Rectal smooth muscle tissue (tissue), 1 donor: ENCODE data around the gene CCDC183.
"Not testable (repeated sequence)": the region's sequence is repeated elsewhere in the genome, so short reads cannot be mapped to it uniquely, and the experiment has no call there.

Source experiments
- H3K27ac ChIP-seq: one replicate; pipeline ENCODE4 v1.7.0; 2013; ENCODE audit warnings: low read depth, low read length, inconsistent platforms
- H3K27me3 ChIP-seq: one replicate; pipeline ENCODE4 v1.7.0; 2013; ENCODE audit warnings: low read length; ENCODE audit not compliant: control insufficient read depth, insufficient read depth
- H3K36me3 ChIP-seq: one replicate; pipeline ENCODE4 v1.7.0; 2013; ENCODE audit warnings: low read length; ENCODE audit not compliant: control insufficient read depth, insufficient read depth
- H3K4me1 ChIP-seq: one replicate; pipeline ENCODE4 v1.7.0; 2013; ENCODE audit warnings: low read length; ENCODE audit not compliant: control insufficient read depth, insufficient read depth
- H3K4me3 ChIP-seq: one replicate; pipeline ENCODE4 v1.7.0; 2013; ENCODE audit warnings: low read length
- H3K9ac ChIP-seq: one replicate; pipeline ENCODE4 v1.7.0; 2013; ENCODE audit warnings: low read length

CCDC183 gene

GRCh38 chr9:136755302-136756133 lies 40.6 kb upstream of the CCDC183 start:
- H3K9ac ChIP-seq, H3K4me1 ChIP-seq, H3K27me3 ChIP-seq, H3K4me3 ChIP-seq, H3K36me3 ChIP-seq, H3K27ac ChIP-seq: not testable (repeated sequence)

DNA sequence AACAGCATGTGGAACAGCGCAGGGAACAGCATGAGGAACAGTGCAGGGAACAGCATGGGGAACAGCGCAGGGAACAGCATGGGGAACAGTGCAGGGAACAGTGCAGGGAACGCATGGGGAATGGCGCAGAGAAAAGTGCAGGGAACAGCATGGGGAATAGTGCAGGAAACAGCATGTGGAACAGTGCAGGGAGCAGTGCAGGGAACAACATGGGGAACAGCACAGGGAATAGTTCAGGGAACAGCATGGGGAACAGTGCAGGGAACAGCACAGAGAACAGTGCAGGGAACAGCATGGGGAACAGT lies 40.1 kb upstream of the CCDC183 start:
- no peak overlapping the region for H3K27ac ChIP-seq
- H3K27me3 ChIP-seq: peaks cover 8% of the 10 kb centered on the region
- no peaks in the 10 kb centered on the region for H3K36me3 ChIP-seq
- H3K4me3 ChIP-seq: no peak overlapping the region
- no peaks in the 10 kb centered on the region for H3K4me1 ChIP-seq
- H3K9ac ChIP-seq: no peak overlapping the region

DNA sequence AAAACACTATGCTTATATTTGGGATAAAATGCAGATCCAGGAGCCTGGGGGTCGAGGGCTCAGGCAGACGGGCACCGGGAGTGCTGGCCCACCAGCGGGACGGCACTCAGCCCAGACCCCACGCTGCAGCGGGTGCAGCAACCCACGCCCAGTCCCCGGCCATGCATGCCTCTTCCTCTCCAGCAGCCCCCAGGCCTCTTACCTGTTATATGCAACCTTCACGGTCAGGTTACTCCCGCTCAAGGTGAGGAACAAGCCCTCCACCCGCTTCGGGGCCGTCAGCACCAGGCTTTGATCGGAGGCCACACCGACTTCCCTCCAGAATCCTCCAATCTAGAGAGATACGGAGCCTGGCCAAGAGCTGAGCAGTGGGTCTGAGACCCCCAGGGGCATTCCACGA lies 39.3 kb upstream of the CCDC183 start:
- Histone ChIP-seq H3K4me1 (no peaks in the 10 kb centered on the region), H3K27ac (no peak overlapping the region), H3K36me3 (no peaks in the 10 kb centered on the region), H3K9ac (no peak overlapping the region), H3K27me3 (peaks cover 8% of the 10 kb centered on the region), H3K4me3 (no peak overlapping the region)

DNA sequence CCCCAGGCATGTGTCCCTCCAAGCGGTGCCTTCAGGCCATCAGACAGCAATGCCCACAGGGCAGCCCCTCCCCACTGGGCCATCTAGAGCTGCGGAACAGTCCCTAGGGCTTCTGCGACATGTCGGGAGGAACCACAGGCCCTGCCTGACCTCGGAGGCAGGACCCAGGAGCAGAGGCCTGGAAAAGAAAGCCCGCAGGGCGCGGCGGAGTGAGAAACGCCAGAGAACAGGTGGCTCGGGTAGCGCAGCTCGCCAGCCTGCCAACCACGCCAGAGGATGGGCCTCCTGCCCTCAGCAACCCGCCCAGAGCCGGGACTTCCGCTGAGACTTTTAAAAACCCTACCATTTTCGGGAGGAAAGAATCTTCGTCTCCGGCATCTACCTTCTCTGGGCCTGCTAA lies 38.8 kb upstream of the CCDC183 start:
- H3K27me3 ChIP-seq: peaks cover 8% of the 10 kb centered on the region
- no peak overlapping the region for H3K9ac ChIP-seq
- no peak overlapping the region for H3K4me3 ChIP-seq
- no peak overlapping the region for H3K27ac ChIP-seq
- no peaks in the 10 kb centered on the region for H3K36me3 ChIP-seq
- no peaks in the 10 kb centered on the region for H3K4me1 ChIP-seq

DNA sequence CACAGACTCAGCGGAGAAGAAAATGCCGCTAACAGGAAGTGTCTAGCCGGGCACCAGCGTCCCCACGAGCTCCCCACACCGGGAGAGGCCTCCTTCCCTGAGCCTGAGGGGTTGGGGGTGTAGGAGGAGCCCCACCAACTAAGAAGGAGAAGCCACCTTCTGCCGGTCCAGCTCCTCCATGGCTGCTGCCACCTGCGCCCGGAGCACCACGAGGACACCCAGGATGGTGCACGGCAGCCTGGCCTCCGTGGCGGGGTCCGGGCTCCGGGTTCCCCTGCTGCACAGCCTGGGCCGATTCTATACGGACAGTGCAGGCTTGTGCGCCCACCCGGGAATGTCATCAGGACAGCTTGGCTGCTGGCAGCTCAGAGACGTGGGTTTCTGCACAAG lies 38.4 kb upstream of the CCDC183 start:
- no peaks in the 10 kb centered on the region for H3K36me3 ChIP-seq
- H3K27ac ChIP-seq: no peak overlapping the region
- peaks cover 8% of the 10 kb centered on the region for H3K27me3 ChIP-seq
- no peak overlapping the region for H3K9ac ChIP-seq
- H3K4me1 ChIP-seq: no peaks in the 10 kb centered on the region
- no peak overlapping the region for H3K4me3 ChIP-seq

DNA sequence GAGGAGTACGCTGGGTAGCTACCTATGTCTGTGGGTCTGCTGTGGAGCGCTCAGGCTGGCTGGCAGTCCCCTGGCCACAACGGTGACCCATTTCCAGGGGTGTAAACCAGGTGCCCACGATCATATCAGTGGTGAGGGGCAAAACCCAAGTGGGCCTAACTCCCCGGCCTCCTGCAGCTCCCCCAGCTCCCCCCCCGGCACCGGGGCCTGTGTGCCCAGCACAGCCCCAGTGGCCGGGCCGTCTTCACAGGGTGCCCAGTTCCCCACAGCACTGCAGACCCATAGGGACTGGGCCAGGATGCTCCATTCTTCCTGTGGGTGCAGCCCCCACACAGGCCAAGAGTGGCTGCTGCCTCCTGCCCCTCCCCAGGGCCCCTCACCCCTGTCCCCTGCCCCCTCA lies 37.1 kb upstream of the CCDC183 start:
- Histone ChIP-seq H3K9ac (no peak overlapping the region), H3K27ac (no peak overlapping the region), H3K4me1 (no peaks in the 10 kb centered on the region), H3K36me3 (no peaks in the 10 kb centered on the region), H3K27me3 (peaks cover 13% of the 10 kb centered on the region), H3K4me3 (no peak overlapping the region)

DNA sequence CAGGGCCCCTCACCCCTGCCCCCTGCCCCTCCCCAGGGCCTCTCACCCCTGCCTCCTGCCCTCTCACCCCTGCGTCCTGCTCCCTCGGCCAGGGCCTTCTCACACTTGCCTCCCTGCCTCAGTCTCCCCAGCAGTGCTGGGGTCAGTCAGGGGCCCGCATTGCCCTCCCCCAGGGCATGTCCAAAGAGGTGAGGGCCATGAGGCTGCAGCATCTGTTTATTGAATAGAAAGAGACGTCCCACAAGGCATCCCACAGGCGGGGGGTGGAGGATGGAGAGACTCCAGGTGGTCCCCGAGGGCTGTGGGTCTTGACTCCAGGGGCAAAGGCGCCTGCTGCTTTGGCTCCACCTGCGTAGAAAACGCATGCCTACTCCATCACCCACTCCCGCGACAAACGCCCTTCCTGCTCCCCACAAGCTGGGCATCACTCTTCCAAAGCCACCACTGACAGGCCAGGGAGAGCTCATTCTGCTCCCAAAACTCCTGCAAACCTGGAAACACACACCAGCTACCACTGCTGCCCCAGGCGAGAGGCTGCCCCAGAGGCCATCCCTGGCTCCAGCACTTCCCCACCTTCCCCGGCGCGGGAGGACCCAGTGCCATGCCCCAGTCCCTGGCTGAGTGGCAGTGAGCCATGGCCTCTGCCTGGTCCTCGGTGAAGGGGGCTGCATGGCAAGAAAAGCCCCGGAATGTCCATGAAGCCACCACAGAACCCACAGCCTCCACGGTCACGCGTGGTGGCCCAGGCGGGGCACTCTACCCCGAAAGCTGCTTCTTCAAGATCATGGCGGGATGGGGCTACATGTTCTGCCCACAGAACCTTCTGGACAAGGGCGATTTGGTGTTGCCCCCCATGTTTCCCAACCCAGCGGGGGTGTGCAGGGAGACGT lies 36.5 kb upstream of the CCDC183 start:
- no peak overlapping the region for H3K9ac ChIP-seq
- H3K27me3 ChIP-seq: peaks cover 15% of the 10 kb centered on the region
- H3K4me1 ChIP-seq: no peaks in the 10 kb centered on the region
- no peak overlapping the region for H3K4me3 ChIP-seq
- no peak overlapping the region for H3K27ac ChIP-seq
- no peaks in the 10 kb centered on the region for H3K36me3 ChIP-seq

DNA sequence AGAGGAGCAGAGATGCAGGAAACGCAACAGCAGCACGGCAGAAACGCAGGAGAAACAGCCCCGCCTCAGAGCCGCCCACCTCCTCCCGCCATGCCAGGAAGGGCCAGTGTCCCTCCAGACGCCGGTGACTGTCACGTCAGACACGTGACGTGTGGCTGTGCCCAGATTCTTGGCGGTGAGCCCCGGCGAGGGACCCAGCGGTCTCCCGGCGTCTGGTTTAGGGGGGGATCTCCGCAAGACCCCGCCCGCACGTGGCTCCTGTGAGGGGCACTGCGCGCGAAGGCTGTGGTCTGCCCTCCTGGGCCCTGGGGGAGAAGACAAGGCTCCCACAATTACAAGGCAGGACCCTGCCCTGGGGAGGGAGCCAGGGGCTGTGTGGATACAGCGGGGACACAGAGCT lies 35.7 kb upstream of the CCDC183 start:
- no peak overlapping the region for H3K9ac ChIP-seq
- H3K27ac ChIP-seq: no peak overlapping the region
- H3K27me3 ChIP-seq: peaks cover 15% of the 10 kb centered on the region

DNA sequence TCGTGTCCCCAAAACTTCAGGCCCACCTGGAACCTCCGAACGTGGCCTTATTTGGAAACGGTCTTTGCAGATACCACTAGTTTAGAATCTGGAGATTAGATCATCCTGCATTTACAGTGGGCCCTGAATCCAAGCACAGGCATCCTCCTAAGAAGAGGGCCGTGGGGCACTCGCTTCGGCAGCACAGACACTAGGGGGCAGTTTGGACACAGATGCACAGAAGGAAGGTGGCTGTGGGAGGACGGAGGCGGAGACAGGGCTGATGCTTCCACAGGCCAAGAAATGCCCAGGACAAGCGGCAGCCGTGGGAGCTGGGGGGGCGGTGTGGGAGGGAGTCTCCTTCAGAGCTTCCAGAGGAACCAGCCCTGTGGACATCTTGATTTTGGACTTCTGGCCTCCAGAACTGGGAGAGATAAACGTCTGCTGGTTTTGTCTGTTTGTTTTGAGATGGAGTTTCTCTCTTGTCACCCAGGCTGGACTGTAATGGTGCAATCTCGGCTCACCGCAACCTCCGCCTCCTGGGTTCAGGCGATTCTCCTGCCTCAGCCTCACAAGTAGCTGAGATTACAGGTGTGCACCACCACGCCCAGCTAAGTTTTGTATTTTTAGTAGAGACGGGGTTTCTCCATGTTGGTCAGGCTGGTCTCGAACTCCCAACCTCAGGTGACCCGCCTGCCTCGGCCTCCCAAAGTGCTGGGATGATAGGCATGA lies 35.1 kb upstream of the CCDC183 start:
- not testable (repeated sequence) for H3K36me3 ChIP-seq, H3K4me1 ChIP-seq, H3K4me3 ChIP-seq, H3K27ac ChIP-seq, H3K9ac ChIP-seq
- H3K27me3 ChIP-seq: peaks cover 15% of the 10 kb centered on the region

More for the DNA sequence above, 35.7 kb upstream of the CCDC183 start:
- Histone ChIP-seq H3K4me3 (no peak overlapping the region), H3K4me1 (no peaks in the 10 kb centered on the region), H3K36me3 (no peaks in the 10 kb centered on the region)

DNA sequence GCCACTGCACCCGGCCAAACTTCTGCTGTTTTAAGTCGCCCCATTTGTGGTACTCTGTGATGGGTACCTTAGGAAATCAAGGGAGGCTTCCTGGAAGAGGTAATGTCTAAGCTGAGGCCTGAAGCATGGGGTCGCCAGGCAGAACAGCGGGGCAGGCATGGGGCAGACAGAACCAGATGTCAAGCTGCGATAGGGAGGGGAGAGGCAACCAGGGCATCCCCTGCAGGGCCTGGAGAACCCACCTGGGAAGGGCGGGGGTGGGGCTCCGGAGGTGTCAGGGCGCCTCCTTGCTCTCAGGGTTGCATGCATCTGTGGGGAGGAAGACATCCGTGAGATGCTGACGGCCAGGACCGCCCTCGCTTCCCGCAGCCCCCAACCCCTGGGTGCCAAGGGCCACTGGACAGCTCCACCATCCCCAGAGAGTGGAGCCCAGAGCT lies 34.6 kb upstream of the CCDC183 start:
- H3K9ac ChIP-seq: no peak overlapping the region
- H3K4me3 ChIP-seq: no peak overlapping the region
- H3K27me3 ChIP-seq: peaks cover 9% of the 10 kb centered on the region
- H3K36me3 ChIP-seq: no peaks in the 10 kb centered on the region
- H3K4me1 ChIP-seq: no peaks in the 10 kb centered on the region
- H3K27ac ChIP-seq: no peak overlapping the region

DNA sequence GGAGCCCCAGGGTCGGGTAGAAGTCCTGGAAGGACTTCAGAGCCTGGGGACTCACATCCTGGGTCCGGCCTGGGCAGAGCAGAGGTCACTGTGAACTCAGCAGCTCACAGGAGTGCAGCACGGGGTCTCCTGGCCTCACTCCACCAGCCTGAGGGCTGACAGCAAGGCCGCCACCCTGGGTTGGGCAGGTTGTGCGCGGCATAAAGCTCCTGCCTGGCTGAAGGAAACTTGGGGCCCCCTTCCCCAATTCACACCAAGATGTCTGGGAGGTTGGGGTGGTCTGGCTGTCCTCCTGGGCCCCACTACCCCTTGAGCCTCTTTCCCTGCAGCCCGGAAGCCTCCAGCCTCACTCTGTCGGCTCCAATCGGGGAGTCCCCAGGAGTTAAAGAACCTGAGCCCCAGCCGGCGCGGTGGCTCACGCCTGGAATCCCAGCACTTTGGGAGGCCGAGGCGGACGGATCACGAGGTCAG lies 33.9 kb upstream of the CCDC183 start:
- H3K27ac ChIP-seq: no peak overlapping the region
- no peak overlapping the region for H3K4me3 ChIP-seq
- H3K27me3 ChIP-seq: peaks cover 9% of the 10 kb centered on the region
- H3K9ac ChIP-seq: no peak overlapping the region
- no peaks in the 10 kb centered on the region for H3K4me1 ChIP-seq
- no peaks in the 10 kb centered on the region for H3K36me3 ChIP-seq

- Histone ChIP-seq H3K4me3 (no peak overlapping the region), H3K9ac (no peak overlapping the region), H3K4me1 (no peaks in the 10 kb centered on the region), H3K36me3 (no peaks in the 10 kb centered on the region), H3K27me3 (peaks cover 12% of the 10 kb centered on the region), H3K27ac (no peak overlapping the region)
Measured at GRCh38 chr9:136762915-136763648, 33.1 kb upstream of the CCDC183 start.
